Activated naive CD8-positive, alpha-beta T cell treated with anti-CD3 and anti-CD28 coated beads, Interleukin-2, amount 50 U/mL, for 24 hours (primary cell): Measurements from ENCODE around the gene DDAH1.
A peak's percentile ranks its signal among the peaks of the same experiment; 100 is the strongest.
"Not testable (repeated sequence)": the region's sequence is repeated elsewhere in the genome, so short reads cannot be mapped to it uniquely, and the experiment has no call there.

Experiments
- ATAC-seq: fragments of 150-1000 bp; cut with Tn5 transposase; one replicate; pipeline ENCODE4 v1.10.0; 2021
- DNase-seq: peaks from one replicate; pipeline ENCODE4 v3.0.0; 2021
- H3K27ac Mint-ChIP-seq: one replicate; pipeline ENCODE4 v1.8.0; 2021; ENCODE audit warnings: mild to moderate bottlenecking, mixed read lengths
- H3K27me3 Mint-ChIP-seq: one replicate; pipeline ENCODE4 v1.8.0; 2021; ENCODE audit warnings: mixed read lengths
- H3K36me3 Mint-ChIP-seq: one replicate; pipeline ENCODE4 v1.8.0; 2021; ENCODE audit warnings: low read depth, mixed read lengths
- H3K4me1 Mint-ChIP-seq: one replicate; pipeline ENCODE4 v1.8.0; 2021; ENCODE audit warnings: mixed read lengths
- H3K4me3 Mint-ChIP-seq: one replicate; pipeline ENCODE4 v1.8.0; 2021; ENCODE audit warnings: mild to moderate bottlenecking, moderate library complexity, mixed read lengths
- H3K9me3 Mint-ChIP-seq: one replicate; pipeline ENCODE4 v1.8.0; 2021; ENCODE audit warnings: mixed read lengths

DDAH1 gene

DNA sequence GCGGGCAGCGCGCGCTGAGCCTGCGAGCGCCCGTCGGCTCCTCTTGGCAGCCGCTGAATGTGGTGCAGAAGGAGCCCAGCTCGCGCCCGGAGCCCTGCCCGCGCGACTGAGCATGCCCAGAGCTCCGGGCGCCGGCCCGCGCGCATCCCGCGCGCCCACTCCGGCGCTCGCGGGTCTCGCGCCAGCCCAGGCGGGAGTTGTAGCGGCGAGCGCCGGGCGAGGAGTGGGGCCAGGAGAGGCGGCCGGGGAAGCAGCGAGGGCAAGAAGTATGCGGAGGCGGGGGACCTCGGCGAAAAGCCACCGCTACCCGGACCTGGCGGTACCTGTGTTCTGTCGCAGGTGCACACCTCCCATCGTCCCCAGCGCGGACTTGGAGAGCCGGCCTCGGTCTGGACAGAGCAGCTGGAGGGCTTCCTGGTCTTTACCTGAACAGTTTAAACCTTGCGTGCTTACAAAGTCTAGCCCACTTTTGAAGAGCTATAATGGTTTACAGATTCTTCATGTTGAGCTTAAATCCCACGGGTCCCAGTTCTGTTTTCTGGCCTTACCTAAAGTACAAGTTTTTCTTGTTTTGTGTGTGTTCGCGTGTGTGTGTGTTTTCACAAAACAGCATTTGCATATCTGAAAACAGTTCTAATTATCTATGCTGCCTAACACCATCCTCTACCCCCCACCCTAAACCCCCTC is at the start of gene DDAH1:
DDAH1 (minus strand) TSS at position 61 of the 687 bp plus-strand sequence. CDS start 114 bp downstream, outside the sequence.
- peak; percentile 6 for DNase-seq
- Mint-ChIP-seq H3K4me3 (peak within 1 kb of the TSS; percentile 35), H3K27me3 (peaks cover 61% of the 10 kb centered on the region), H3K27ac (no peak within 1 kb of the TSS), H3K36me3 (no peaks in the 10 kb centered on the region), H3K9me3 (peaks cover 4% of the 10 kb centered on the region), H3K4me1 (no peaks in the 10 kb centered on the region)
- ATAC-seq: peak; percentile 55

DNA sequence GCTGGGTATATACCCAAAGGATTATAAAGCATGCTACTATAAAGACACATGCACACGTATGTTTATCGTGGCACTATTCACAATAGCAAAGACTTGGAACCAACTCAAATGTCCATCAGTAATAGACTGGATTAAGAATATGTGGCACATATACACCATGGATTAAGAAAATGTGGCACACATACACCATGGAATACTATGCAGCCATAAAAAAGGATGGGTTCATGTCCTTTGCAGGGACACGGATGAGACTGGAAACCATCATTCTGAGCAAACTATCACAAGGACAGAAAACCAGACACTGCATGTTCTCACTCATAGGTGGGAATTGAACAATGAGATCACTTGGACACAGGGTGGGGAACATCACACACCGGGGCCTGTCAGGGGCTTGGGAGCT is 49.0 kb upstream of the DDAH1 start:
- not testable (repeated sequence) for H3K9me3 Mint-ChIP-seq, H3K4me1 Mint-ChIP-seq, H3K27me3 Mint-ChIP-seq, ATAC-seq, H3K4me3 Mint-ChIP-seq, DNase-seq, H3K36me3 Mint-ChIP-seq, H3K27ac Mint-ChIP-seq

DNA sequence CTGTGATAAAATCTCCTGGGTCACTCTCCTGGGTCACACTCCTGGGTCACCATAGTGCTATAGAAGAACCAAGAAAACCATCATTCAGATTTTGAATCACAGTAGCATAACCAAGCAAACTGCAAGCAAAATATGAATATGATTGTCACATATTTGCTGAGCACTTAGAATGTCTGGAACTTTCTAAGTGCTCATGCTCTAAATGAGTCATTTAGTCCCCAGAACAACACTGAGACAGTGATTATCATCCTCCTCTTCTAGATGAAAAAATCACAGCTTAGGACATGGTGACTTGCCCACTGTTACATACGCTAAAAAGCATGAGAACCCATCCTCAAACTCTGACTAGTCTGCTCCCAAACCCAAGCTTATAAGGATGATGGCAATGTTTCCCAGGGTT is 39.5 kb upstream of the DDAH1 start:
- H3K9me3 Mint-ChIP-seq: peaks cover 11% of the 10 kb centered on the region
- H3K4me1 Mint-ChIP-seq: no peaks in the 10 kb centered on the region
- no peak overlapping the region for H3K27ac Mint-ChIP-seq
- H3K27me3 Mint-ChIP-seq: peaks cover 10% of the 10 kb centered on the region
- DNase-seq (no peak), ATAC-seq (no peak)
- H3K36me3 Mint-ChIP-seq: no peaks in the 10 kb centered on the region
- H3K4me3 Mint-ChIP-seq: no peak overlapping the region

DNA sequence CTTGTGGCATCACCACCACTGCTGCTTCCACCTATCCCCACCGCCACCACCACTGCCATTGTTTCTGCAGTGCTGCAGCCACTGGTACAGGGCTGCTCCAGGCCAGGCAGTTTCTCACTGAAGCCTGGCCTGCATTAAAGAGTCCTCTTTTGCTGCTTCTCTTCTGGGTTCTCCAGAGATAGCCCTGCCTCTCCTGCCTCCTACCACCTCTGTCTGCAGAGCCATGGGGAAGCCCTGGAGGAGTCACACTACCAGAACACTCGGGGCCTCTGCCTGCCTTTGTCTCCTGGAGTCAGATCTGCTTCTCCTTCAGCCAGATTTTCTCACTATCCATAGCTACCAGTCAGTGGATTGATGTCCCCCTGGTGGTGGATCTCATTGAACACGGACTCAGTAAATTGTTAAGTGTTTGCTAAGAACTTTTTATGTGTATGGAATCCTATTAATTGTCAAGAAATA is 37.7 kb upstream of the DDAH1 start:
- DNase-seq: peak; percentile 1
- peaks cover 12% of the 10 kb centered on the region for H3K27me3 Mint-ChIP-seq
- H3K9me3 Mint-ChIP-seq: peaks cover 11% of the 10 kb centered on the region
- H3K36me3 Mint-ChIP-seq: no peaks in the 10 kb centered on the region
- H3K27ac Mint-ChIP-seq: no peak overlapping the region
- H3K4me1 Mint-ChIP-seq: no peaks in the 10 kb centered on the region
- no peak for ATAC-seq
- no peak overlapping the region for H3K4me3 Mint-ChIP-seq

DNA sequence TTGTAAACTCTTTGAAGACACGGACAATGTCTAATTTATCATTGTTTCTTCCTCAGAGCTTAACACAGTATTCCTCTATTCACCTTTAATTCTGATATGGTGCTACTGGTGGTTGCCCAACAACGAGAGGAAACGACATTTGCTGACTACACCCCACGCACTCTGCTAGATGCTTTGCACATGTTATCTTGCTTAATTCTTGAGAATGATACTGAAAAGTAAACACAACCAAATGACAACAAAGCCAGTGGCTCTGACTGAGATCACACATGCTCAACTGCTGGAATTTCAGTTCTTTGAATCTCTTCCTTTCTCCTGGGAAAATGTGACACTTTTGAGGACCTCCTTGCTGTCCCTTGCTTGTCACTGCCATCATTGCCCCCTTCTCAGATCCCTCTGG is 37.2 kb upstream of the DDAH1 start:
- ATAC-seq: no peak
- H3K4me3 Mint-ChIP-seq: no peak overlapping the region
- no peaks in the 10 kb centered on the region for H3K4me1 Mint-ChIP-seq
- H3K27ac Mint-ChIP-seq: no peak overlapping the region
- peaks cover 11% of the 10 kb centered on the region for H3K9me3 Mint-ChIP-seq
- DNase-seq: no peak
- peaks cover 12% of the 10 kb centered on the region for H3K27me3 Mint-ChIP-seq
- no peaks in the 10 kb centered on the region for H3K36me3 Mint-ChIP-seq

DNA sequence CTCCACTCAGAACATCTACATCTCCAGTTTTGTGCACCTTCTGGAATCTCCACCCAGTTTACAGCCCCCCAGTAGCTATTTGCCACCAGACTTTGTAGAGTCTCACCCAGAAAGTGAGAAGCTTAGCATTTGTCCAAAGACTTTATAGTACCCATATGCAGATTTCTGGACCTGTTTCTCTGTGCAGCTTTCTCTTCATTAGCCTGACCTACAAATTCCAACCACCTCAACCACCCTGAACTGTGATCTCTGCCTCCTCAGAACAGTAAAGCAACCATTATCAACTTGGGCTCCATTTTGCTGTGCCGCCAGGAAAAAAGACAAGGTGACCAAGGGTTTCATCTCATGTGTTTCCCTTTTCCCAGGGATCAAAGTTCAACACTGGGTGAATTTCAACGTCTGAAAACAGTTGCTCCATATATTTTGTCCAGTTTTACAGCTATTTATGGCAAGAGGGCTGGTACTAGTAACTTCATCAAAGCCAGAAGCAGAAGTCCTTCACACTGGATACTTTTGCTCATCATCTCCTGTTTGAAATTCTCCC is 36.5 kb upstream of the DDAH1 start:
- Mint-ChIP-seq H3K27ac (no peak overlapping the region), H3K36me3 (no peaks in the 10 kb centered on the region), H3K9me3 (peaks cover 11% of the 10 kb centered on the region), H3K4me3 (no peak overlapping the region), H3K27me3 (peaks cover 12% of the 10 kb centered on the region), H3K4me1 (no peaks in the 10 kb centered on the region)
- ATAC-seq (no peak), DNase-seq (no peak)

DNA sequence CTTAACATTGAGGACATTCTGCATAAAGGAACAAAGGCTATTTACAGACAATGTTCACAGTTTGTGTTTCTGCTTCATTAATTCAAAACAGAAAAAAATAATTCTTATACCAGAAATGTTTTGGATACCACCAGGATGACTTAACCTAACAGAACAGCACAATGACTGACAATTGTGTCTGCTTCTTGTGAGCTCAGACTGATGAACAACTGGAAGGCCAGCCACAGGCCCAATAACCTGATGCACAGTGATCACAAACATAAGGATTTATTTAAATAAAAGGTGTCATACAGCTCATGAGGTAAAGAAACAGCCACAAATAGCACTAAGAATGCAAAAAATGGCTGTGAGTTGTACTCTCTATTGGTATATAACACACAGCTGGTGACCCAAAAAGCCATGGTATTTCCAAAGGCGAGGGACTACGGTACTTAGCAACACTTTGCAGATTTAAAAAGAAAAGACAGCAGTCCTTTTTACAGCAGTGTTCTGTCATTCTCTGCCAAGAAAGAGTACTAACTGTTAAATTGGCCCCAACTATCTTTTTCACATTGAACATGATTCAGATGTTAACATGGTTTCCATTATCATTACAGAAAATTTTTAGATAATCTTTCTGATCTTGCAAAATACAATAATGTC is 32.1 kb upstream of the DDAH1 start:
- no peak for DNase-seq
- no peaks in the 10 kb centered on the region for H3K36me3 Mint-ChIP-seq
- peaks cover 11% of the 10 kb centered on the region for H3K9me3 Mint-ChIP-seq
- H3K4me1 Mint-ChIP-seq: no peaks in the 10 kb centered on the region
- ATAC-seq: no peak
- H3K27ac Mint-ChIP-seq: no peak overlapping the region
- H3K27me3 Mint-ChIP-seq: peaks cover 6% of the 10 kb centered on the region
- H3K4me3 Mint-ChIP-seq: no peak overlapping the region

DNA sequence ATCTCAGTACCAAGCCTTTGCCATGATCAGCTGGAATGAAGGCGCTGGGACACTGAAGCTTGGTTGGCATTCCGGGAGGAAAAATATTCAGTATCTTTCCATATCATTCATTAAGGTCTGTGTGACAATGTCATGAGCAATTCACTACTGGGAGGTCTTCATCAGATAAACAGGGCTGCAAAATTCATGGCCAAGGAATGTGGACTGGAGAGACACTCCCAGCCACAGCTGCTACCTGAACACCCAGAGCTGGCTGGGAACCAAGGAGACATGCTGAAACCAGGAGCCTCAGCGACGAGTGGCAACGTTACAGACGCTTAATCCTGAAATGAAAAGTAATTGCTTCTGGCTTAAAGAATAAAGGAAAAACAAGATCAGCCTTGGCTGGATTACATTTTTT is 30.6 kb upstream of the DDAH1 start:
- no peak for DNase-seq

DNA sequence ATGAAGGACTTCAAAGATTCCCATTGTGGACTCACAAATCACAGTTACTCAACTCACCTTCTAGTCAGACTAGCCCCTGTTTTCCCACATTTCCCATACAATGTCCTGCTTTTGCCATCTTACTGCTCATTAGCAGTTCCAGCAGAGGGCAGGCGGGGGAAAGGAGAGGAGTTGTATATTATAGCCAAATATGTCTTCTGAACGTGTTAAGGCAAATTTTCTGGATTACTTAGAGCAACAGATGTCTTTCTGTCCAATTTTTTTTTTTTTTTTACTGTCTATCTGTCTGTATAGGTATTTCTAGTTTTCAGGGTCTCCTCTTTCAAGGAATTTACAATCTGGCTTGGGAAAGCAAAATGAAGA is 29.9 kb upstream of the DDAH1 start:
- no peaks in the 10 kb centered on the region for H3K36me3 Mint-ChIP-seq
- no peak overlapping the region for H3K4me3 Mint-ChIP-seq
- H3K9me3 Mint-ChIP-seq: no peaks in the 10 kb centered on the region
- no peak for DNase-seq
- no peak for ATAC-seq
- H3K27ac Mint-ChIP-seq: no peak overlapping the region
- H3K27me3 Mint-ChIP-seq: peaks cover 2% of the 10 kb centered on the region
- H3K4me1 Mint-ChIP-seq: no peaks in the 10 kb centered on the region

More for the DNA sequence above, 30.6 kb upstream of the DDAH1 start:
- Mint-ChIP-seq H3K9me3 (no peaks in the 10 kb centered on the region), H3K4me1 (no peaks in the 10 kb centered on the region), H3K27me3 (peaks cover 3% of the 10 kb centered on the region), H3K4me3 (no peak overlapping the region), H3K36me3 (no peaks in the 10 kb centered on the region), H3K27ac (no peak overlapping the region)
- ATAC-seq: no peak

DNA sequence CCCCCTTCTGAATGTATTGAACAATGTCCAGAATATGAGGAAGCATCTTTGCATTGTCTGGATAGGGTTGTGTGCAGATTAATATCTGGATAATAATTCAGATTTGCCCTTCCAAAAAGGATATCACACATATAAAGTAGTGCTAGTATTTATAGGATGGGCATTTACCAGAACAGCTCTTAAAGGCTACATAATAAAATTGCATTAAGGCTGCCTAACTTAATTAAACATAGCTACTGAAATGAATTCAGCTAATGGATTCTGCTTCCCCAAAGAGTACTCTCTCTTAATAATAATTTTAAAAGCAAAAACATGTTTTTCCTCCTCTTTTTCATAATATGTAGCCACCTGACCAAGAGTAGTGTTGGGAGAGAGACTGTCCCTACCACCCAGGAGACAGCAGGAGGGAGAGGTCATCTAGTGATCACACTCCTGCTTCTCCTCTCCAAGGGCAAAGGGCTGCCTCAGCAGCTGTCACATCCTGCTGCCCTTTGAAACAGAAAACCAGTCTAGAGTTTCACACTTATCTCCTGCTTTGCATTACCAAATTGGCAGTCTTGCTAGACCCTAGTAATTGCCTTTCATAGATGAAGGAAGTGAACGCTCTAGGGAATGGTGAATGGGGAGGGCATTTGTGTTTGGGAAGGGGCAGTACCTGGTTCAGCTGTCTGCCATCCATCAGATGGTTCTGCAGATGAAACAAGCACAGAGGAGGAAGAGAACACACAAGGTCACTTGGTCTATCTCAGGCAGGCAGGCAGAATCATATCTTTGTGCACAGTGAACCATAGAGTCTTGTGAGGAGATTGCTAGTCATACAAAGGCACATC is 29.3 kb upstream of the DDAH1 start:
- Mint-ChIP-seq H3K27ac (no peak overlapping the region), H3K4me1 (no peaks in the 10 kb centered on the region), H3K9me3 (no peaks in the 10 kb centered on the region), H3K4me3 (no peak overlapping the region), H3K27me3 (peaks cover 7% of the 10 kb centered on the region), H3K36me3 (no peaks in the 10 kb centered on the region)
- DNase-seq: no peak
- ATAC-seq: no peak

DNA sequence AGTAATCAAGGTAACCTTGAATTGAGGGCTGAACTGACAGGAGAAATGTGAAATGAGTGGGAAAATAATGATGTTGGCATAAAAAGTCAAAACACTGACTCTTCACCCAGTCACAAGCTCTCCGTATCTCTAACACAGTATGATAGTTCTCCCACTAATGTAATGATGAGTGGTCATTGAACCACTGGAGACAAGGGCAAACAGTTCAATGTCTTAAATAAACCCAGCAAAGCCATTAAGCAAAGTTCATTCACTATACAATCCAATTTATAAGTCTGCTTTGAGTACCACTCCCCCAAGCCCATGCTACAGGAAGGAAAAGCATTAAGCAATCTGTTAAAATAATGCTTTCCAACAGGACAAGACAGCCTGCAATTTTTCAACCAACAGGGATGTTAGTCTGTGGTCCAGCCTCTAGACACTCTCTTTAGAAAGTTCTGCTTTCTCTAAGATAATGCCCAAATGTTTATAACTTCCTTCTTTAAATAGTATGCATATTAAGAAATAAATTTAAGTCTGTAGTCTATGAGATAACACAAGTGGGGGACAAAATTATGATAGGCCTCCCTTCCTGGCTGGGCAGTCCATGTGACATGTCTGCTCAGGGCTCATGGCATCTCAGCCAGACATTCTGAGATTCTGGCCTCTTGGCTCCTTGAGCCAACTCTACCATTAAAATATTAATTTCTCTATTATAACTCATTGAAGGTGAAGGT is 25.5 kb upstream of the DDAH1 start:
- ATAC-seq (no peak), DNase-seq (no peak)
- Mint-ChIP-seq H3K9me3 (no peaks in the 10 kb centered on the region), H3K4me1 (no peaks in the 10 kb centered on the region), H3K36me3 (no peaks in the 10 kb centered on the region), H3K27me3 (peaks cover 16% of the 10 kb centered on the region), H3K4me3 (no peak overlapping the region), H3K27ac (no peak overlapping the region)

DNA sequence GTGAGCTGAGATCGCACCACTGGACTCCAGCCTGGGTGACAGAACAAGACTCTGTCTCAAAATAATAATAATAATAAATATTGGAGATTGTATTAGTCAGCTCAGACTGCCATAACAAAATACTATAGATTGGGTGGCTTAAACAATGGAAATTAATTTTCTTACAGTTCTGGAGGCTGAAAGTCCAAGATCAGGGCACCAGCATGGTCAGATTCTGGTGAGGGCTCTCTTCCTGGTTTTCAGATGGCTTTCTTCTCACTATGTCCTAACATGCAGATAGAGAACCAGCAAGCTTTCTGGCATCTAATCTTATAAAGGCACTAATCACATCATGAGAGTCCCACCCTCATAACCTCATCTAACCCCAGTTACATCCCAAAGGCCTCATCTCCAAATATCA is 23.2 kb upstream of the DDAH1 start:
- no peak for DNase-seq
- Mint-ChIP-seq H3K9me3 (no peaks in the 10 kb centered on the region), H3K27ac (no peak overlapping the region)

DNA sequence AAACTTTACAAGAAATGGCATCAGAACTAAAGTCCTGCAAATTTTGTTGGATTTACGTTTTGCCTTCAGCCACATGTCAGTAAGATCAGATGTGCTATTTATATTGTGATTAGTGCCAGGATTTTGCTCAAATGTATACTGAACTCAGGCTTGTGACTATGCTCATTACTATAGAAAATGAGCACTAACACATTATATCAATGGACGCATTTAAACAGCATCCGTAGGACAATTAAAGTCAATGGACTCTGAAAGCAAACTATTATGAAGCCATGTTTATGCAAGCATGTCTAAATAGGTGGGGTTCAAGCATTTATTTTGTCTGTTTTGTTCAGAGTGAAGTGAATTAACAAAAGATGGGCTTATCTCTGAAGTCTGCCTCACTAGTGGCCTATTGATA is 20.6 kb upstream of the DDAH1 start:
- H3K27ac Mint-ChIP-seq: no peak overlapping the region
- DNase-seq: no peak
- ATAC-seq: no peak
- no peaks in the 10 kb centered on the region for H3K36me3 Mint-ChIP-seq
- peaks cover 16% of the 10 kb centered on the region for H3K27me3 Mint-ChIP-seq
- H3K9me3 Mint-ChIP-seq: no peaks in the 10 kb centered on the region
- H3K4me1 Mint-ChIP-seq: no peaks in the 10 kb centered on the region
- no peak overlapping the region for H3K4me3 Mint-ChIP-seq

More for the DNA sequence above, 23.2 kb upstream of the DDAH1 start:
- Mint-ChIP-seq H3K4me3 (no peak overlapping the region), H3K27me3 (peaks cover 16% of the 10 kb centered on the region), H3K4me1 (no peaks in the 10 kb centered on the region), H3K36me3 (no peaks in the 10 kb centered on the region)
- ATAC-seq: no peak

DNA sequence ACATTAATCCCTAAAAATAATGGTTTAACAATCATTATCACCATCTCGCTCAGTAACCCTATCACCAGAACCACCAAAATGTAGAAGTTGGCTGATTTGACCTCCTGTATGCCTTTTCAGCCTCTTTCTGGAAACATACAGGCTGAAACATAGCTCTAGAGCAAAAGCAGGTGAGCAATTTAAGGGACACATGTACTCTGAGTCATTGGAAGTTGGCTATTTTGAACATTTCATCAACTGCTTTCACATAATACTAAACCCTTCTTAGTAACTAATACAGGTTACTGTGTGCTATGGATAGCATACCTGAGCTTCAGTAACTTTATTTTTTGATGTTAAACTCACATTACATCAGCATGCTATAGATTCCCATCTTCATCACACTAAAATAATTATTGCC is 19.8 kb upstream of the DDAH1 start:
- H3K4me1 Mint-ChIP-seq: no peaks in the 10 kb centered on the region
- no peaks in the 10 kb centered on the region for H3K9me3 Mint-ChIP-seq
- peaks cover 14% of the 10 kb centered on the region for H3K27me3 Mint-ChIP-seq
- H3K27ac Mint-ChIP-seq: no peak overlapping the region
- no peak for DNase-seq
- ATAC-seq: no peak
- H3K36me3 Mint-ChIP-seq: no peaks in the 10 kb centered on the region
- no peak overlapping the region for H3K4me3 Mint-ChIP-seq
